HFF-Myc (cell line): ENCODE results near the gene NDST3.

Experiments used
- DNase-seq: peaks from one replicate; pipeline ENCODE4 v3.0.0-alpha.2; 2011; ENCODE audit warnings: low read depth; ENCODE audit errors: extremely low read depth
- H3K4me3 ChIP-seq: replicated peaks from 2 replicates; pipeline ENCODE4 v1.5.1; 2011; ENCODE audit warnings: low read depth, mild to moderate bottlenecking, control low read depth, low read length
- CTCF ChIP-seq: IDR thresholded peaks from 2 replicates; pipeline ENCODE4 v1.5.1; 2012; ENCODE audit warnings: mild to moderate bottlenecking, low read depth, low read length, control low read depth; ENCODE audit errors: missing control alignments

NDST3 gene

GRCh38 chr4:118076958-118077766 lies 42.9 kb downstream of the NDST3 start:
- DNase-seq, result peak; percentile 27
- TF ChIP-seq CTCF, result peak; percentile 69
- H3K4me3 ChIP-seq, result no peak overlapping the region

- no peak for DNase-seq
- no peak overlapping the region for H3K4me3 ChIP-seq
- no peak for TF ChIP-seq CTCF
Observed at GRCh38 chr4:118077767-118078105, 43.5 kb downstream of the NDST3 start.

- no peak for DNase-seq
- no peak overlapping the region for H3K4me3 ChIP-seq
- no peak for TF ChIP-seq CTCF
Observed at GRCh38 chr4:118081434-118081833, 47.1 kb downstream of the NDST3 start.

- no peak for DNase-seq
- TF ChIP-seq CTCF, result no peak
- no peak overlapping the region for H3K4me3 ChIP-seq
Observed at GRCh38 chr4:118082182-118082581, 47.9 kb downstream of the NDST3 start.

DNA sequence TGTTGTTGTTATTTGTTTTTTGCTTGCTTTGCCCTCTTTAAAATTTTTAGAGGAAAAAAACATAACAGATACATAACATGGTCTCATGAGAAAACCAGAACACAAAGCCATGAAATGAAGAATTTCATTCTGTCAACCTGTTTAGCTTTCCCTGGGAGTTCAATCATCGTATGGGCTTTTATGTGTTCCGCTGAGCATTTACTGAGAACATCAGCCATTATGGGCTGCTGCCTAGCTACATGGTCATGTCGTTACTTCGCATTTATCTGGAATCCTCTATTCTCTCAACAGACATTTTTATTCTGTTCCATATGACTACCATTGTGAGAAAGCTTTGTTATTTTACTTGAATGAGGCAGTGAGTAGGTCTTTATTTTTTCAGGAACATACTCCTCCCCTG lies 51.4 kb downstream of the NDST3 start:
- no peak overlapping the region for H3K4me3 ChIP-seq
- no peak for DNase-seq
- no peak for TF ChIP-seq CTCF

GRCh38 chr4:118086344-118086743 lies 52.1 kb downstream of the NDST3 start:
- peak; percentile 70 for DNase-seq
- no peak for TF ChIP-seq CTCF
- no peak overlapping the region for H3K4me3 ChIP-seq

DNA sequence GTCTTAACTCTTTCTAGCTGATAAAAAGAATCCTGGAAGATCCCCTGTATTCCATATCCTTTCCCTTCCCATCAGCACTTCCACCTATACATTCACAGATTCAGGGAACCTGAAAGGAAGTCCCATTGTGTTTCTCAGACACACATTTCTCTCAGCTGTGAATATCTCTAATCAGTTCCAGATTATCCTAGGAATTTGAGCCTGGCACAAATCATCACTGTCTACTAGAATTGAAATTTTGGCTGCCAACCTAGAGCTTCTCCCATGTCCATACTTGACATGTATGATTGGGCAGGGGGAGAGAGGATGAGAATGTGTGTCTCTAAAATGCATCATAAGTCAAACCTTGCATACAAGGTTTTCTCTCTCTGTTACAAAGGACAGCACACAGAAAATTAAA lies 53.1 kb downstream of the NDST3 start:
- no peak overlapping the region for H3K4me3 ChIP-seq
- peak; percentile 2 for DNase-seq
- no peak for TF ChIP-seq CTCF
